Kidney (tissue), 14 donors: Measurements from ENCODE around the gene GAPDH. TPM values are rescaled to one million over a fixed set of nuclear protein-coding genes. Genes with fewer than 3 reads are reported as not detected.

Source experiments
- DNase-seq, 5 donors: peaks; one replicate each; pipeline ENCODE4 v3.0.0-alpha.2; 2013 to 2020
- FAIRE-seq: peaks from 2 replicates; lab custom pipeline; 2012; peaks lifted over from hg19 to GRCh38; lab: Jason Lieb, UNC
- H3K27ac ChIP-seq, 2 donors: one replicate each; pipeline ENCODE4 v1.7.0; 2013; ENCODE audit warnings: low read depth in 2 of 2, low read length in 2 of 2, inconsistent platforms in 1 of 2
- H3K27me3 ChIP-seq: one replicate; pipeline ENCODE4 v1.7.1; 2013; ENCODE audit warnings: low read length, inconsistent platforms; ENCODE audit not compliant: control insufficient read depth, insufficient read depth
- H3K36me3 ChIP-seq, 3 donors: one replicate each; pipeline versions ENCODE4 v1.7.0 to v1.7.1; 2013; ENCODE audit warnings: low read length in 3 of 3, control low read depth in 1 of 3, inconsistent platforms in 1 of 3; ENCODE audit not compliant: insufficient read depth in 3 of 3, control insufficient read depth in 2 of 3
- H3K4me1 ChIP-seq, 3 donors: one replicate each; pipeline versions ENCODE4 v1.7.0 to v1.7.1; 2013; ENCODE audit warnings: low read length in 3 of 3, inconsistent platforms in 1 of 3, low read depth in 1 of 3; ENCODE audit not compliant: control insufficient read depth in 2 of 3, insufficient read depth in 2 of 3
- H3K4me3 ChIP-seq, 3 donors: one replicate each; pipeline versions ENCODE4 v1.7.0 to v1.8.1; 2013; ENCODE audit warnings: low read length in 3 of 3, control low read depth in 1 of 3, inconsistent platforms in 1 of 3
- H3K9ac ChIP-seq, 3 donors: one replicate each; pipeline versions ENCODE4 v1.7.0 to v1.7.1; 2013; ENCODE audit warnings: low read length in 3 of 3, control low read depth in 1 of 3, inconsistent platforms in 1 of 3
- H3K9me3 ChIP-seq, 3 donors: one replicate each; pipeline versions ENCODE4 v1.7.0 to v1.7.1; 2013; ENCODE audit warnings: low read length in 3 of 3, control low read depth in 1 of 3, inconsistent platforms in 1 of 3; ENCODE audit not compliant: control insufficient read depth in 2 of 3, insufficient read depth in 1 of 3
- intact Hi-C: fragments of 100-400 bp; cut with DNase I; formaldehyde crosslinking; loops from one replicate; pipeline ENCODE4 v1.11.1; 2022
- polyA plus RNA-seq: library from polyadenylated mRNA; stranded (reverse); fragments of 350-450 nt; fragmentation: Illumina TruSeq; extraction: RNeasy Lipid Tissue Mini Kit (QIAGEN cat#74804); gene quantifications from one replicate; pipeline ENCODE4 v1.2.3, GENCODE V29; 2014; ENCODE audit warnings: low read depth, low replicate concordance; ENCODE audit not compliant: insufficient read depth
- total RNA-seq: library from RNA; stranded (reverse); fragmentation: NEBNext Ultra II Directional; extraction: Animal tissue kit (Norgen Biotek cat#: 25700); gene quantifications from one replicate; pipeline ENCODE4 v1.2.1, GENCODE V29; 2021
- TF ChIP-seq, protein P1 (sequence below): IDR thresholded peaks from 3 replicates; pipeline ENCODE4 v1.5.1; 2012; ENCODE audit warnings: mild to moderate bottlenecking, moderate library complexity, borderline replicate concordance; ENCODE audit not compliant: insufficient read depth; ENCODE audit errors: extremely low read depth
- donor health status: control.
- donor health status: control.
- donor health status: control.
- donor health status: control.
- donor health status: control.
- donor health status: DM: yes; HTN: yes; CAD: no.
- donor health status: Normal renal cell carcinoma (clear cell type).

GAPDH gene
- total and polyA plus RNA-seq, 2 donors from 2014 or later = 1,501 to 4,871 TPM

DNA sequence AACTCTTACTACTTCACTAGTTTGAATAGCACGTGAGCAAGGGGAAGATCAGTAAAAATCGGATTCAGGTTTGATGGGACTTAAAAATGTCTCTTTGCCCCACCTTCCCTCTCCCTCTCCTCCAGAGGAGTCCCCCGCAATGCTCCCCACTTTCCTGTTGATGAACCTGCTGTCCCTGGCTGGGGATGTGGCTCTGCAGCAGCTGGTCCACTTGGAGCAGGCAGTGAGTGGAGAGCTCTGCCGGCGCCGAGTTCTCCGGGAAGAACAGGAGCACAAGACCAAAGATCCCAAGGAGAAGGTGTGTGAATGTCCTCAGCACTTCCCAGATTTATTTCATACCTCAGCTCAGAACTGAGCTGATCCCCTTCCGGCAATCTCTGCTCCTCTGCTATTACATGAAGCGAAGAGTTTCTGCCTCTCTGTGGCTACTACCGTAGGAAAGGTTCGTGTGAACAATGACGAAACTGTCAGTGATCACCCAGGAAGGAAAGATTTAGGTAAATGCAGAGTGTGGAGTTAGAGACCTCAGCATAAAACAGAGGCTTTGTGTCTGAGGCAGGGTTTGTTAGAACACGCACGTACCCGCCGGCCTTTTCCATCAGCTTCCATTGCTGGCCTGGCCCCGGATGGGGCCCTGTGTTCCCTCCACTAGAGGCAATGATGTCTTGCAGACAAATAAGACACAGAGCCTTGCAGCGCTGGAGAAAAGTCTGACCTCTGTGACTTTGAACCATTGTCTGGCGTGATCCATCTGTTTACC is 7.4 kb upstream of the GAPDH start:
- H3K27ac ChIP-seq = no peak overlapping the region
- intact Hi-C loops = no loop called here

DNA sequence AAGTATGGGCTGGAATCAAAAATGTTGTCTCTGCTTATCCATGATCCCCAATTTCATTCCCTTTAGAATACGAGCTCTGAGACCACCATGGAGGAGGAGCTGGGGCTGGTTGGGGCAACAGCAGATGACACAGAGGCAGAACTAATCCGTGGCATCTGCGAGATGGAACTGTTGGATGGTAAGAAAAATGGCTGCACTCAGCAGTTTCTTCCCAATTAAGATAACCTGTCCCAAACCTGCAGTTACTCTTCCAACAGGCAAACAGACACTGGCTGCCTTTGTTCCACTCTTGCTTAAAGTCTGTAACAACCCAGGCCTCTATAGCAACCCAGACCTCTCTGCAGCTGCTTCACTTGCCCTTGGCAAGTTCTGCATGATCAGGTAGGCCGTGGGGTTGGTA is 6.6 kb upstream of the GAPDH start:
- no peak overlapping the region for H3K27ac ChIP-seq

More for the DNA sequence above, 7.4 kb upstream of the GAPDH start:
- Histone ChIP-seq H3K27me3 (no peaks in the 10 kb centered on the region), H3K9me3 (no peaks in the 10 kb centered on the region), H3K4me3 (no peak overlapping the region), H3K4me1 (peaks cover 0 to under 1% (median 0%) of the 10 kb centered on the region in 3 donors), H3K36me3 (peaks cover 10 to 50% (median 42%) of the 10 kb centered on the region in 3 donors), H3K9ac (no peak overlapping the region)
- TF ChIP-seq, protein P1, sequence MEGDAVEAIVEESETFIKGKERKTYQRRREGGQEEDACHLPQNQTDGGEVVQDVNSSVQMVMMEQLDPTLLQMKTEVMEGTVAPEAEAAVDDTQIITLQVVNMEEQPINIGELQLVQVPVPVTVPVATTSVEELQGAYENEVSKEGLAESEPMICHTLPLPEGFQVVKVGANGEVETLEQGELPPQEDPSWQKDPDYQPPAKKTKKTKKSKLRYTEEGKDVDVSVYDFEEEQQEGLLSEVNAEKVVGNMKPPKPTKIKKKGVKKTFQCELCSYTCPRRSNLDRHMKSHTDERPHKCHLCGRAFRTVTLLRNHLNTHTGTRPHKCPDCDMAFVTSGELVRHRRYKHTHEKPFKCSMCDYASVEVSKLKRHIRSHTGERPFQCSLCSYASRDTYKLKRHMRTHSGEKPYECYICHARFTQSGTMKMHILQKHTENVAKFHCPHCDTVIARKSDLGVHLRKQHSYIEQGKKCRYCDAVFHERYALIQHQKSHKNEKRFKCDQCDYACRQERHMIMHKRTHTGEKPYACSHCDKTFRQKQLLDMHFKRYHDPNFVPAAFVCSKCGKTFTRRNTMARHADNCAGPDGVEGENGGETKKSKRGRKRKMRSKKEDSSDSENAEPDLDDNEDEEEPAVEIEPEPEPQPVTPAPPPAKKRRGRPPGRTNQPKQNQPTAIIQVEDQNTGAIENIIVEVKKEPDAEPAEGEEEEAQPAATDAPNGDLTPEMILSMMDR = no peak
- no peak for DNase-seq
- FAIRE-seq = no peak

DNA sequence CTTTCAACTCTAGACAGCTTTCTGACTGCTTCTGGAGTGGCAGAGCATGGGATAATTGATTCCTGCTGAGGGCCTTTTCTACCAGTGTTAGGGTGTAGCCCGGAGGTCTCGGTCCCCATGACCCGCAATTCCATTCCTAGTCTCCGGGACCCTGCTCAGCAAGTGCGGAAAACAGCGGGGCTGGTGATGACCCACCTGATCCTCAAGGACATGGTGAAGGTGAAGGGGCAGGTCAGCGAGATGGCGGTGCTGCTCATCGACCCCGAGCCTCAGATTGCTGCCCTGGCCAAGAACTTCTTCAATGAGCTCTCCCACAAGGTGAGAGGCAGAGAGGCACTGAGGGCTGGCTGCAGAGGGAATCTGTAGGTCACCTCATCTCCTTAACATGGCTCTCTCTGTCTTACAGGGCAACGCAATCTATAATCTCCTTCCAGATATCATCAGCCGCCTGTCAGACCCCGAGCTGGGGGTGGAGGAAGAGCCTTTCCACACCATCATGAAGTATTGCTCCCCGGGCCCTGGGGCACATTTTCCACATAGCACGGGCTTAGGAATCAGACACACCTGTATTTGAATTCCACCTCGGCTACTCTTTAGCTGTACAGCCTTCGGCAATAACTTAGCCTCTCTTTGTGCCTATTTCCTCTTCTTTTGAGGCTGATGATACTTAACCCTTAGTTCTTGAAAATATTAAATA is 5.6 kb upstream of the GAPDH start:
- peaks cover 10 to 45% (median 34%) of the 10 kb centered on the region in 3 donors for H3K36me3 ChIP-seq
- peaks cover 0 to 13% (median 9%) of the 10 kb centered on the region in 3 donors for H3K4me1 ChIP-seq
- no peaks in the 10 kb centered on the region for H3K9me3 ChIP-seq
- TF ChIP-seq, protein P1 = no peak
- H3K27me3 ChIP-seq = no peaks in the 10 kb centered on the region
- no peak overlapping the region for H3K9ac ChIP-seq
- DNase-seq (no peak), FAIRE-seq (no peak)
- intact Hi-C loops = no loop called here
- H3K27ac ChIP-seq = no peak overlapping the region
- no peak overlapping the region for H3K4me3 ChIP-seq

More for the DNA sequence above, 6.6 kb upstream of the GAPDH start:
- FAIRE-seq = no peak
- Histone ChIP-seq H3K4me1 (peaks cover 0 to 8% (median 4%) of the 10 kb centered on the region in 3 donors), H3K36me3 (peaks cover 10 to 46% (median 39%) of the 10 kb centered on the region in 3 donors), H3K4me3 (no peak overlapping the region), H3K27me3 (no peaks in the 10 kb centered on the region), H3K9ac (no peak overlapping the region), H3K9me3 (no peaks in the 10 kb centered on the region)
- DNase-seq = no peak
- intact Hi-C loops = no loop called here
- TF ChIP-seq, protein P1 = no peak
